ENCODE results near the gene SNN.

Gene SNN

GRCh38 chr16:11699234-11699894 is 31.1 kb downstream of the SNN start:
- DNase-seq (ENCODE audit: low spot score): no peak

GRCh38 chr16:11700264-11701029 is 32.2 kb downstream of the SNN start:
- no peak for DNase-seq (ENCODE audit: low spot score)

GRCh38 chr16:11705311-11706025 is 37.2 kb downstream of the SNN start:
- no peak for DNase-seq (ENCODE audit: low spot score)

- DNase-seq (ENCODE audit: low spot score): no peak
Observed at GRCh38 chr16:11706180-11706742, 38.0 kb downstream of the SNN start.

GRCh38 chr16:11707679-11708197 is 39.5 kb downstream of the SNN start:
- no peak for DNase-seq (ENCODE audit: low spot score)

- DNase-seq (ENCODE audit: low spot score): no peak
Observed at GRCh38 chr16:11708421-11708820, 40.2 kb downstream of the SNN start.

- DNase-seq (ENCODE audit: low spot score): no peak
Observed at GRCh38 chr16:11711662-11712061, 43.4 kb downstream of the SNN start.

- no peak for DNase-seq (ENCODE audit: low spot score)
Observed at GRCh38 chr16:11712122-11712521, 43.9 kb downstream of the SNN start.

- DNase-seq (ENCODE audit: low spot score): no peak
Observed at GRCh38 chr16:11715246-11715947, 47.1 kb downstream of the SNN start.

- no peak for DNase-seq (ENCODE audit: low spot score)
Observed at GRCh38 chr16:11716336-11716735, 48.1 kb downstream of the SNN start.

GRCh38 chr16:11717811-11718210 is 49.6 kb downstream of the SNN start:
- DNase-seq (ENCODE audit: low spot score): no peak

GRCh38 chr16:11719171-11719570 is 50.9 kb downstream of the SNN start:
- no peak for DNase-seq (ENCODE audit: low spot score)

- DNase-seq (ENCODE audit: low spot score): no peak
Observed at GRCh38 chr16:11719762-11720161, 51.5 kb downstream of the SNN start.

- DNase-seq (ENCODE audit: low spot score): no peak
Observed at GRCh38 chr16:11721781-11722467, 53.7 kb downstream of the SNN start.

GRCh38 chr16:11722468-11722808 is 54.2 kb downstream of the SNN start:
- no peak for DNase-seq (ENCODE audit: low spot score)

GRCh38 chr16:11725457-11725856 is 57.2 kb downstream of the SNN start:
- no peak for DNase-seq (ENCODE audit: low spot score)

- no peak for DNase-seq (ENCODE audit: low spot score)
Observed at GRCh38 chr16:11726008-11726407, 57.8 kb downstream of the SNN start.

- no peak for DNase-seq (ENCODE audit: low spot score)
Observed at GRCh38 chr16:11727796-11728543, 59.7 kb downstream of the SNN start.
